ENCODE results near the gene ANGEL2.

- TF ChIP-seq POLR2A (IDR thresholded peaks at IDR 0.05; ENCODE audit: low read depth), result no peak
- no peak for TF ChIP-seq CTCF (IDR thresholded peaks at IDR 0.05)
- no peak for TF ChIP-seq POLR2AphosphoS5 (IDR thresholded peaks at IDR 0.05)
- TF ChIP-seq EP300 (IDR thresholded peaks at IDR 0.05), result no peak
These were observed 65.9 kb downstream of the ANGEL2 start for GRCh38 chr1:212949771-212950170.
